ELF-1 (cell line): Measurements from ENCODE around the gene PRLR.
"Not testable (repeated sequence)": the region's sequence is repeated elsewhere in the genome, so short reads cannot be mapped to it uniquely, and the experiment has no call there.

Experiments used
- DNase-seq: peaks from one replicate; pipeline ENCODE4 v3.0.0-alpha.2; 2016; ENCODE audit warnings: low read depth, low spot score

The PRLR gene

GRCh38 chr5:35035929-35036328 is 194.4 kb downstream of the PRLR start:
- not testable (repeated sequence) for DNase-seq

GRCh38 chr5:35035271-35035670 is 195.0 kb downstream of the PRLR start:
- DNase-seq, result no peak

- DNase-seq, result no peak
These were observed 197.9 kb downstream of the PRLR start for GRCh38 chr5:35032356-35032755.

- no peak for DNase-seq
These were observed 199.0 kb downstream of the PRLR start for GRCh38 chr5:35031276-35031675.

- DNase-seq, result no peak
These were observed 199.7 kb downstream of the PRLR start for GRCh38 chr5:35030426-35031100.

- DNase-seq, result no peak
These were observed 201.0 kb downstream of the PRLR start for GRCh38 chr5:35029333-35029732.

- DNase-seq, result no peak
These were observed 203.3 kb downstream of the PRLR start for GRCh38 chr5:35026941-35027340.

GRCh38 chr5:35026280-35026840 is 203.9 kb downstream of the PRLR start:
- DNase-seq, result no peak

- DNase-seq, result no peak
These were observed 205.3 kb downstream of the PRLR start for GRCh38 chr5:35024911-35025510.

- no peak for DNase-seq
These were observed 206.7 kb downstream of the PRLR start for GRCh38 chr5:35023391-35024178.

- DNase-seq, result no peak
These were observed 213.9 kb downstream of the PRLR start for GRCh38 chr5:35016174-35017051.

- DNase-seq, result no peak
These were observed 215.2 kb downstream of the PRLR start for GRCh38 chr5:35015063-35015462.

GRCh38 chr5:35012796-35013195 is 217.5 kb downstream of the PRLR start:
- DNase-seq, result no peak

- no peak for DNase-seq
These were observed 217.9 kb downstream of the PRLR start for GRCh38 chr5:35012365-35012764.

GRCh38 chr5:35010676-35011075 is 219.6 kb downstream of the PRLR start:
- no peak for DNase-seq

GRCh38 chr5:35009657-35010056 is 220.6 kb downstream of the PRLR start:
- DNase-seq, result no peak

GRCh38 chr5:35009019-35009418 is 221.3 kb downstream of the PRLR start:
- DNase-seq, result no peak

- DNase-seq, result no peak
These were observed 225.5 kb downstream of the PRLR start for GRCh38 chr5:35004771-35005170.

GRCh38 chr5:35004200-35004599 is 226.1 kb downstream of the PRLR start:
- no peak for DNase-seq

GRCh38 chr5:35003018-35003957 is 227.0 kb downstream of the PRLR start:
- DNase-seq, result peak; percentile 85
